ENCODE data around the gene CHN1.

Gene CHN1

GRCh38 chr2:175025233-175025632 lies 20.1 kb upstream of the CHN1 start:
- DNase-seq (ENCODE audit: low spot score in 2 of 2) (no peak), ATAC-seq (ENCODE audit: low read depth) (no peak)
- H3K4me3 Mint-ChIP-seq, result no peak overlapping the region
- no peaks in the 10 kb centered on the region for H3K36me3 Mint-ChIP-seq
- peaks cover 2% of the 10 kb centered on the region for H3K4me1 Mint-ChIP-seq
- peaks cover 3% of the 10 kb centered on the region for H3K9me3 Mint-ChIP-seq
- H3K27ac Mint-ChIP-seq, result no peak overlapping the region
- H3K27me3 Mint-ChIP-seq, result peaks cover 3% of the 10 kb centered on the region

- Mint-ChIP-seq H3K27me3 (peaks cover 3% of the 10 kb centered on the region), H3K4me3 (no peak overlapping the region), H3K9me3 (peaks cover 3% of the 10 kb centered on the region), H3K36me3 (no peaks in the 10 kb centered on the region), H3K27ac (no peak overlapping the region), H3K4me1 (peaks cover 2% of the 10 kb centered on the region)
- ATAC-seq (ENCODE audit: low read depth) (no peak), DNase-seq (ENCODE audit: low spot score in 2 of 2) (no peak)
Measured at GRCh38 chr2:175022923-175023322, 17.7 kb upstream of the CHN1 start.

- ATAC-seq (ENCODE audit: low read depth) (no peak), DNase-seq (ENCODE audit: low spot score in 2 of 2) (no peak)
- H3K27ac Mint-ChIP-seq, result no peak overlapping the region
- no peaks in the 10 kb centered on the region for H3K9me3 Mint-ChIP-seq
- peaks cover 2% of the 10 kb centered on the region for H3K4me1 Mint-ChIP-seq
- H3K4me3 Mint-ChIP-seq, result no peak overlapping the region
- peaks cover 4% of the 10 kb centered on the region for H3K27me3 Mint-ChIP-seq
- peaks cover 1% of the 10 kb centered on the region for H3K36me3 Mint-ChIP-seq
Measured at GRCh38 chr2:175019566-175020327, 14.6 kb upstream of the CHN1 start.

- peaks cover 1% of the 10 kb centered on the region for H3K36me3 Mint-ChIP-seq
- H3K4me1 Mint-ChIP-seq, result peaks cover under 1% of the 10 kb centered on the region
- DNase-seq (ENCODE audit: low spot score in 2 of 2) (no peak), ATAC-seq (ENCODE audit: low read depth) (no peak)
- no peak overlapping the region for H3K27ac Mint-ChIP-seq
- H3K27me3 Mint-ChIP-seq, result peaks cover 4% of the 10 kb centered on the region
- H3K4me3 Mint-ChIP-seq, result no peak overlapping the region
- H3K9me3 Mint-ChIP-seq, result no peaks in the 10 kb centered on the region
Measured at GRCh38 chr2:175017618-175018414, 12.6 kb upstream of the CHN1 start.

GRCh38 chr2:175015340-175015739 lies 10.2 kb upstream of the CHN1 start:
- Mint-ChIP-seq H3K36me3 (peaks cover 1% of the 10 kb centered on the region), H3K9me3 (no peaks in the 10 kb centered on the region), H3K4me1 (no peaks in the 10 kb centered on the region), H3K27me3 (peaks cover 1% of the 10 kb centered on the region), H3K4me3 (no peak overlapping the region), H3K27ac (no peak overlapping the region)
- ATAC-seq (ENCODE audit: low read depth), result no peak
- DNase-seq (ENCODE audit: low spot score in 2 of 2), result no peak

GRCh38 chr2:175012516-175012915 lies 7.3 kb upstream of the CHN1 start:
- Mint-ChIP-seq H3K36me3 (peaks cover 1% of the 10 kb centered on the region), H3K4me1 (no peaks in the 10 kb centered on the region), H3K4me3 (no peak overlapping the region), H3K9me3 (no peaks in the 10 kb centered on the region), H3K27me3 (peaks cover 6% of the 10 kb centered on the region), H3K27ac (no peak overlapping the region)
- DNase-seq (ENCODE audit: low spot score in 2 of 2) (no peak), ATAC-seq (ENCODE audit: low read depth) (no peak)

- DNase-seq (ENCODE audit: low spot score in 2 of 2) (no peak), ATAC-seq (ENCODE audit: low read depth) (no peak)
- Mint-ChIP-seq H3K4me1 (no peaks in the 10 kb centered on the region), H3K36me3 (no peaks in the 10 kb centered on the region), H3K27me3 (peaks cover 4% of the 10 kb centered on the region), H3K9me3 (no peaks in the 10 kb centered on the region), H3K27ac (no peak overlapping the region), H3K4me3 (no peak overlapping the region)
Measured at GRCh38 chr2:175011505-175011904, 6.3 kb upstream of the CHN1 start.

GRCh38 chr2:175010848-175011254 lies 5.7 kb upstream of the CHN1 start:
- H3K36me3 Mint-ChIP-seq, result no peaks in the 10 kb centered on the region
- no peak overlapping the region for H3K27ac Mint-ChIP-seq
- H3K9me3 Mint-ChIP-seq, result no peaks in the 10 kb centered on the region
- no peak for DNase-seq (ENCODE audit: low spot score in 2 of 2)
- ATAC-seq (ENCODE audit: low read depth), result no peak
- no peaks in the 10 kb centered on the region for H3K4me1 Mint-ChIP-seq
- peaks cover 10% of the 10 kb centered on the region for H3K27me3 Mint-ChIP-seq
- H3K4me3 Mint-ChIP-seq, result no peak overlapping the region

- H3K4me3 Mint-ChIP-seq, result no peak overlapping the region
Measured at GRCh38 chr2:175009917-175010621, 4.9 kb upstream of the CHN1 start.

GRCh38 chr2:175008801-175009495 lies 3.8 kb upstream of the CHN1 start:
- no peaks in the 10 kb centered on the region for H3K36me3 Mint-ChIP-seq
- no peak overlapping the region for H3K27ac Mint-ChIP-seq
- ATAC-seq (ENCODE audit: low read depth), result no peak
- peaks cover 10% of the 10 kb centered on the region for H3K27me3 Mint-ChIP-seq
- no peaks in the 10 kb centered on the region for H3K4me1 Mint-ChIP-seq
- no peak overlapping the region for H3K4me3 Mint-ChIP-seq
- H3K9me3 Mint-ChIP-seq, result no peaks in the 10 kb centered on the region
- DNase-seq (ENCODE audit: low spot score in 2 of 2), result no peak

More at GRCh38 chr2:175009917-175010621, 4.9 kb upstream of the CHN1 start:
- ATAC-seq (ENCODE audit: low read depth) (no peak), DNase-seq (ENCODE audit: low spot score in 2 of 2) (no peak)
- Mint-ChIP-seq H3K27ac (no peak overlapping the region), H3K9me3 (no peaks in the 10 kb centered on the region), H3K36me3 (no peaks in the 10 kb centered on the region), H3K4me1 (no peaks in the 10 kb centered on the region), H3K27me3 (peaks cover 10% of the 10 kb centered on the region)

GRCh38 chr2:175008009-175008408 lies 2.8 kb upstream of the CHN1 start:
- DNase-seq (ENCODE audit: low spot score in 2 of 2) (no peak), ATAC-seq (ENCODE audit: low read depth) (no peak)
- Mint-ChIP-seq H3K36me3 (no peaks in the 10 kb centered on the region), H3K27ac (no peak overlapping the region), H3K4me1 (no peaks in the 10 kb centered on the region), H3K27me3 (peaks cover 10% of the 10 kb centered on the region), H3K9me3 (no peaks in the 10 kb centered on the region), H3K4me3 (no peak overlapping the region)

- Mint-ChIP-seq H3K27me3 (peaks cover 10% of the 10 kb centered on the region), H3K27ac (no peak overlapping the region), H3K9me3 (no peaks in the 10 kb centered on the region), H3K4me3 (no peak overlapping the region), H3K36me3 (no peaks in the 10 kb centered on the region), H3K4me1 (no peaks in the 10 kb centered on the region)
- no peak for ATAC-seq (ENCODE audit: low read depth)
- DNase-seq (ENCODE audit: low spot score in 2 of 2), result no peak
Measured at GRCh38 chr2:175007510-175007909, 2.3 kb upstream of the CHN1 start.

GRCh38 chr2:175006281-175006680 lies 1.1 kb upstream of the CHN1 start:
- no peak for DNase-seq (ENCODE audit: low spot score in 2 of 2)
- Mint-ChIP-seq H3K27ac (peak overlapping the region; percentile 24), H3K27me3 (peaks cover 15% of the 10 kb centered on the region), H3K36me3 (no peaks in the 10 kb centered on the region), H3K9me3 (no peaks in the 10 kb centered on the region), H3K4me3 (peak overlapping the region; percentile 79), H3K4me1 (no peaks in the 10 kb centered on the region)
- ATAC-seq (ENCODE audit: low read depth), result no peak
